Esophagus mucosa (tissue), 1 donor: ENCODE data around the gene CRHR1. TPM values are rescaled to one million over a fixed set of nuclear protein-coding genes. Genes with fewer than 3 reads are reported as not detected.
"Not testable (repeated sequence)": the region's sequence is repeated elsewhere in the genome, so short reads cannot be mapped to it uniquely, and the experiment has no call there.

ENCODE experiments used
- ATAC-seq: fragments of 200-7000 bp; cut with Tn5 transposase; one replicate; pipeline ENCODE4 v1.9.1; 2020
- total RNA-seq: library from RNA; stranded (reverse); gene quantifications from one replicate; pipeline ENCODE4 v1.2.4, GENCODE V29; 2023
- donor health status: DM: yes; HTN: yes; CAD: no.

CRHR1 gene
- total RNA-seq = 0.40 TPM

GRCh38 chr17:45784293-45784740, at the start of gene CRHR1:
Gene CRHR1 (plus strand): TSS chr17:45784320. CDS start chr17:45784545, 225 bp downstream.
- peak; percentile 12 for ATAC-seq

- ATAC-seq = no peak
Measured at GRCh38 chr17:45734598-45734997, 49.5 kb upstream of the CRHR1 start.

GRCh38 chr17:45735488-45735887, 48.6 kb upstream of the CRHR1 start:
- ATAC-seq = no peak

- no peak for ATAC-seq
Measured at GRCh38 chr17:45739786-45740185, 44.3 kb upstream of the CRHR1 start.

GRCh38 chr17:45740553-45741330, 43.4 kb upstream of the CRHR1 start:
- ATAC-seq = peak; percentile 52

- no peak for ATAC-seq
Measured at GRCh38 chr17:45742251-45742650, 41.9 kb upstream of the CRHR1 start.

GRCh38 chr17:45743626-45744326, 40.3 kb upstream of the CRHR1 start:
- no peak for ATAC-seq

- not testable (repeated sequence) for ATAC-seq
Measured at GRCh38 chr17:45744826-45745225, 39.3 kb upstream of the CRHR1 start.

GRCh38 chr17:45745601-45746494, 38.3 kb upstream of the CRHR1 start:
- ATAC-seq = no peak

- peak; percentile 10 for ATAC-seq
Measured at GRCh38 chr17:45747911-45748310, 36.2 kb upstream of the CRHR1 start.

GRCh38 chr17:45748731-45749310, 35.3 kb upstream of the CRHR1 start:
- no peak for ATAC-seq

- no peak for ATAC-seq
Measured at GRCh38 chr17:45749831-45750335, 34.2 kb upstream of the CRHR1 start.

GRCh38 chr17:45750779-45751440, 33.2 kb upstream of the CRHR1 start:
- no peak for ATAC-seq

- ATAC-seq = no peak
Measured at GRCh38 chr17:45751466-45751865, 32.7 kb upstream of the CRHR1 start.

GRCh38 chr17:45752246-45752645, 31.9 kb upstream of the CRHR1 start:
- no peak for ATAC-seq

- peak; percentile 10 for ATAC-seq
Measured at GRCh38 chr17:45753645-45754225, 30.4 kb upstream of the CRHR1 start.

- no peak for ATAC-seq
Measured at GRCh38 chr17:45755050-45755449, 29.1 kb upstream of the CRHR1 start.

- no peak for ATAC-seq
Measured at GRCh38 chr17:45756266-45756991, 27.7 kb upstream of the CRHR1 start.

- no peak for ATAC-seq
Measured at GRCh38 chr17:45757431-45758218, 26.5 kb upstream of the CRHR1 start.

- no peak for ATAC-seq
Measured at GRCh38 chr17:45758544-45758943, 25.6 kb upstream of the CRHR1 start.
